KBM-7 (cell line): Measurements from ENCODE around the gene TPM3.
"Not testable (repeated sequence)": the region's sequence is repeated elsewhere in the genome, so short reads cannot be mapped to it uniquely, and the experiment has no call there.

Source experiments
- DNase-seq: peaks from one replicate; pipeline ENCODE4 v3.0.0-alpha.2; 2015
- in situ Hi-C: fragments of 300-500 bp; cut with MboI; formaldehyde crosslinking; loops from 2 replicates; pipeline ENCODE4 v1.14.3; 2020; ENCODE audit warnings: low sequenced_read_pairs, low pct_unique_long_range_greater_than_20kb, mixed read lengths

The TPM3 gene

GRCh38 chr1:154208677-154209388, 16.9 kb upstream of the TPM3 start:
- in situ Hi-C loops, result no loop called here
- no peak for DNase-seq

- in situ Hi-C loops, result no loop called here
- DNase-seq, result no peak
Observed at GRCh38 chr1:154207262-154207661, 15.4 kb upstream of the TPM3 start.

- DNase-seq, result no peak
- in situ Hi-C loops, result no loop called here
Observed at GRCh38 chr1:154206196-154206595, 14.3 kb upstream of the TPM3 start, which contains the start of gene CFAP141. CFAP141 (minus strand) TSS chr1:154206333; CDS start chr1:154206307, 26 bp downstream.

- not testable (repeated sequence) for DNase-seq
Observed at GRCh38 chr1:154205778-154206177, 13.9 kb upstream of the TPM3 start.

GRCh38 chr1:154199563-154199879, 7.6 kb upstream of the TPM3 start:
- DNase-seq, result no peak
- in situ Hi-C loops, result no loop called here

More at GRCh38 chr1:154205778-154206177, 13.9 kb upstream of the TPM3 start:
- in situ Hi-C loops, result not testable (repeated sequence)

GRCh38 chr1:154198756-154199562, 7.1 kb upstream of the TPM3 start:
- peak; percentile 77 for DNase-seq
- in situ Hi-C loops, result no loop called here

- DNase-seq, result no peak
Observed at GRCh38 chr1:154193821-154194220, 1.9 kb upstream of the TPM3 start.

GRCh38 chr1:154192476-154192875, 576 bp upstream of the TPM3 start:
- in situ Hi-C loops, result no loop called here
- DNase-seq, result no peak

More at GRCh38 chr1:154193821-154194220, 1.9 kb upstream of the TPM3 start:
- in situ Hi-C loops, result no loop called here

- DNase-seq, result no peak
- in situ Hi-C loops, result no loop called here
Observed at GRCh38 chr1:154190550-154190949, 1.4 kb downstream of the TPM3 start.

- DNase-seq, result no peak
Observed at GRCh38 chr1:154186852-154187501, 4.9 kb downstream of the TPM3 start.

GRCh38 chr1:154186177-154186576, 5.7 kb downstream of the TPM3 start:
- in situ Hi-C loops, result no loop called here
- peak; percentile 89 for DNase-seq

More at GRCh38 chr1:154186852-154187501, 4.9 kb downstream of the TPM3 start:
- in situ Hi-C loops, result no loop called here

- in situ Hi-C loops, result no loop called here
- peak; percentile 98 for DNase-seq
Observed at GRCh38 chr1:154183046-154183915, 8.6 kb downstream of the TPM3 start.

GRCh38 chr1:154182344-154183045, 9.4 kb downstream of the TPM3 start:
- peak; percentile 97 for DNase-seq
- in situ Hi-C loops, result no loop called here

- no peak for DNase-seq
- in situ Hi-C loops, result no loop called here
Observed at GRCh38 chr1:154181944-154182343, 10.0 kb downstream of the TPM3 start.

- peak; percentile 81 for DNase-seq
Observed at GRCh38 chr1:154179946-154180687, 11.8 kb downstream of the TPM3 start.

GRCh38 chr1:154178911-154179811, 12.7 kb downstream of the TPM3 start:
- DNase-seq, result no peak
- in situ Hi-C loops, result no loop called here

More at GRCh38 chr1:154179946-154180687, 11.8 kb downstream of the TPM3 start:
- in situ Hi-C loops, result no loop called here

- in situ Hi-C loops, result no loop called here
- no peak for DNase-seq
Observed at GRCh38 chr1:154178013-154178412, 13.9 kb downstream of the TPM3 start.
